HG03354 (cell line): ENCODE results near the gene BRSK2.

Experiments used
- ATAC-seq: cut with Tn5 transposase; IDR thresholded peaks from one replicate; pipeline ENCODE4 v1.9.1; 2021; ENCODE audit warnings: mild to moderate bottlenecking; ENCODE audit not compliant: unreplicated experiment, poor library complexity, severe bottlenecking

The BRSK2 gene

DNA sequence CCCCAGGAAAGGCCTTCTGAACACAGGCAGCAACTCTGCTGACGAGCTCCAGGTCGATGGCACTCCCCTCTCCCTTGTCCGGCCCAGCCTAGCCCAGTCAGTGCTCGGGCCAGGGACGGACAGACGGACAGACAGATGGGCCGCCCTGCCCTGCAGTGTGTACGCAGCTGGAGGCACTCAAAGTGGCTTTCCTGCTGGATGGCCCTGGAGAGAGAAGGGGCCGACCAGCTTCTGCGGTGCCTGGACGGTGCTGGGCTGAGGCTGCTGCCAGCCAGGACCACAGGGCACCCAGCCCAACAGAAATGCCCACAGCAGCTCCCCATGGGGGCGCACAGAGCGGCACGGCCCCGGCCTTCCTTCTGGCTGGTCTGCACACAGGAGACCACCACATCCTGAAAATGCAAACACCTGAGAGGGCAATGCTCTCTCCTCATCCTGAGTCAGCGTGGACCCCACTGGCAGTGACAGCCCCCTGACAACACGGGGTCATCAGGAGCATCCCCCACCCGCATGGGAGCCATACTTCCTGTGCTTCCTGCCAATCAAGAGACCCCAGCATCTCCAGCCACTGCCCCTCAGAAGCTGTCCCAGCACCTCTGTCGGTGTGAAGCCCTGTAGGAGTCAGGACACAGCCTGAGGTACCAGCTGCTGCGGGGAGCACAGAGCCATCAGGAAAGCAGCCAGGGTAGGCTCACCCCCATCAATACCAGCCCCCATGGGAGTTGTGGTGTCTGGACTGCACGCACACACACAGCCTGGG lies 97.5 kb downstream of the BRSK2 start:
- no peak for ATAC-seq

DNA sequence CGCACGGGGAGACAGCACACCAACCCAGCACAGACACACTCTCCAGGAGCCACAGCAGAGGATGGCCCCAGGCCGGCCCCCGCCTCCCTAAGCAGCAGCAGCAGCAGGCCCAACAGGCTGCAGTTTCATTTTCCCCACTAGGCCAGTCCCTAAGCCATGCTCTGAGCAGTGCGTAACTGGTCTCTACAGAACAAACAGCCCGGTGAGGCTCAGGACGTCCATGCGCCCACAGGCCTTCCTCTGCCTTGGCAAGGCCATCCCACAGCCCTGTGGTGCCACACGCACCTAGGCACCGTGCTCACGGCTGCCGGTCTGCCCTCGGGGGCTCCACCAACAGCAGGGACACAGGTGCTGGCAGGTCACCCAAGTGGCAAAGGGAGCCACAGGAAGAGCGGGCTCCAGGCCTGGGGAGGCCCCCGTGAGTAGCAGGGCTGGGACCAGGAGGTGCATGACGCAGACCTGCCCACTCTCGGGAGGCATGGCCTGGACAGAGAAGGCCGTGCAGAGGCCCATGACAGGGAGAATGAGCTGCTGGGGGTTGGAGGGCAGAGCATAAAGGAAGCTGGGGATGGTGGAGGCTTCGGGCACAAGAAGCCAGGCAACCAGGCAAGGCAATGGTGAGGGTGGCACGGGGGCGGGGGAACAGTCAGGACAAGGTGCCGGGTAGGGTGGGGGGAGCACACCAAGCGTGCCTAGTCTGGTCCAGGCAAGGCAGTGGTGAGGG lies 98.3 kb downstream of the BRSK2 start:
- ATAC-seq: no peak

DNA sequence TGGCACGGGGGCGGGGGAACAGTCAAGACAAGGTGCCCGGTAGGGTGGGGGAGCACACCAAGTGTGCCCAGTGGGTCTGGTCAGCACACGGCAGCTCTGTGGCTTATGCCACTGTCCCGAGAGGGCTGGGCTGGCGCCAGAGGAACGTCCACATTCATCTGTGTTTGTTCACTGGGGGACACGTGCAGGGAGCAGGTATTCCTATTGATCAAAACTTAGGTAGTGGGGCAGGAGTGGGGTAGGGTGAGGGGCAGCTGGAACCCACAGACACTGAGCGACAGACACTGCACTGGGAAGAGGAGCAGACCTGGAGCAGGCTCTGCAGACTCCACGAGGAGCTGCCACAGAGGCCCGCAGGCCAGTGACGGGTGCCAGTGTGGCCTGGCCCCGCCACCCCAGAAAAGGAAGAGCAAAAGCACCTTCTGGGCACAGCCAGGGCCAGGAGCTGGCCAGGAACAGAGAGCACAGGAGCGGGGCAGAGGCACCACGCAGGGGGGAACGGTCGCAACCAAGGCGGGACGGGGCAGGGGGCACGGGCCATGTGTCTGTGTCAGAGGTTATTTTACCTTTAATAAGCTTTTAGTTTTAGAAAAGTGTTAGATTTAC lies 98.9 kb downstream of the BRSK2 start:
- ATAC-seq: no peak

DNA sequence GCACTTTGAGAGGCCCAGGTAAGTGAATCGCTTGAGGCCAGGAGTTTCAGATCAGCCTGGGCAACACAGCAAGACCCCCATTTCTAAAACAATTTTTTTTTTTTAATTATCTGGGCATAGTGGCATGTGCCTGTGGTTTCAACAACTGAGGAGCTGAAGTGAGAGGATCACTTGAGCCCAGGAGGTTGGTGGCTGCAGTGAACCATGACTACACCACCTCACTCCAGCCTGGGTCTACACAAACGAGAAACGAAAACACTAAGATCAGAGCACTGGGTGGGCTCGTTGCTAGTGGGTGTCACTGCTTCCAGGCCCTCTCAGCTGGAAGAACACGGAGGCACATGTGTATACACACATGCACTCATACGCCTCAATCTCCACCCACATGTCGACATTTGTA lies 100.9 kb downstream of the BRSK2 start:
- no peak for ATAC-seq

DNA sequence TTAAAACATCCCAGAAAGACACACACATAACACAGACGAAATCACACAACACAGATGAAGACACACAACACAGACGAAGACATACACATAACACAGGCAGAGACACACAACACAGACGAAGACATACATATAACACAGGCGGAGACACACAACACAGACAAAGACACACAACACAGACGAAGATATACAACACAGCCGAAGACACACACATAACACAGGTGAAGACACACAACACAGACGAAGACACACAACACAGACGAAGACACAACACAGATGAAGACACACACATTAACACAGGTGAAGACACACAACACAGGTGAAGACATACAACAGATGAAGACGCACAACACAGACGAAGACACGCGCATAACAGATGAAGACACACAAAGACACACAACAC lies 101.6 kb downstream of the BRSK2 start:
- ATAC-seq: no peak

DNA sequence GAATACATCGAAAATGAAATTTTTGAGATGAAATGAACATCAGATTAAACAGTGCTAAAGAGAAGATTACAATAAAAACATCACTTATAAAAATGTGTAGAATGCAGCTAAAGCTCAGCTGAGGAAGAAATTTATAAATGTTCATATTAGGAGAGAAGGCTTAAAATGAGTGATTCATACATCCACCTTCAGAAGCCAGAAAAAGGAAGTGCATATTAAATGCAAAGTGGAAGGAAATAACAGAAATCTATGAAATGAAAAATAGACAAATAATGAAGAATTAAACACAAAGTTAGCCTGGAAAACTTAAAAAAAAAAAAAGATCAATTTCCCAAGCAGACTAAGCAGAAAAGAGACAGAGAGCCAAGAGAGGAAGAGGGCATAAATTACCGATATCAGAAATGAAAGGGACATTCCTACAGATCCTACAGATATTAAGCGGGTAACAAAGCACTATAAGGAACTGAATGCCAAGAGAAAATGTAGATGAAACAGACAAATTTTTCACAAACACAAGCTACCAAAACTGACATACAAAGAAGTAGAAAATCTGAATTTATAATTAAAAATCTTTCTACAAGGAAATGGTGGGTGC lies 104.0 kb downstream of the BRSK2 start:
- no peak for ATAC-seq

DNA sequence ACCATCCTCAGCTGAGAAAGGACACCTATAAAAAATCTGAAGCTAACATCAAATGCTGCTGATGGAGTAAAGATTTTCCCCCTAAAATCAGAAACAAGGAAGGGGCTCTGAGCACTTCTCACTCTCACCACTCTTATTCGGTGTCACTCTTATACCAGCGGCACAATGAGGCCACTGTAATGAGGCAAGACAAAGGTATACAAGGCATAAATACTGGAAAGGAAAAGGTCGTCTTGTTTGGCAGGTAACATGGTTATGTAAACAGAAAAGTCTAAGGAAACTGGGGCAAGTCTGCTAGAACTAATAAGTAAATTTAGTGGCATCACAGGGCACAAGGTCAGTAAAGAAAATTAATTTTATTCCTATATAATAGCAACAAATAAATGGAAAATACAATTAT lies 104.9 kb downstream of the BRSK2 start:
- no peak for ATAC-seq

DNA sequence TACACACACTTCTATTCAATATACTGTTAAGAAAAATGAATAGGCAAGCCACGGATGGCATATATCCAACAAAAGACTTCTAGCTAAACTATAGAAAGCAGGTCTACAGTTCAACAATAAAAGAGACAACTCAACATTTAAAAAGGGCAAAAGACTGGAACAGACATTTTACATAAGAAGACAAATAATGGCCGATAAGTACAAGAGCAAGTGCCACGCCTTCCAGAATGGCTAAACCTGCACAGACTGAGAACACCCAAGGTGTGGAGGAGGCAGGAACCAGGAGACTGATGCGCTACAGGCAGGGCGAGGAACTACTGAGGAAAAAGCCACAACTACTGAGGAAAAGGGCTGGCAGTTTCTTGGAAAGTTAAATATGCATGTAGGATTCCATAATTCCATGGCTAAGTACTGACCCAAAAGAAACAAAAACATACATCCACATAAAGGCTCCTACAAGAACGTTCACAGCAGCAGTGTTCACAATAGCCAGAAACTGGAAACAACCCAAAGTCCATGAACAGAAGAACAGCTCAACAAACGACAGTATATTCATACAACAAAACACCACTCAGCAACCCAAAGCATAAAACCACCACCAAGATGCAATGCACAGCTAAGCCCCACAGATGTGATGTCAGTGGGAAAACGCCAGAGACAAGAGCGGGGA lies 106.5 kb downstream of the BRSK2 start:
- no peak for ATAC-seq

DNA sequence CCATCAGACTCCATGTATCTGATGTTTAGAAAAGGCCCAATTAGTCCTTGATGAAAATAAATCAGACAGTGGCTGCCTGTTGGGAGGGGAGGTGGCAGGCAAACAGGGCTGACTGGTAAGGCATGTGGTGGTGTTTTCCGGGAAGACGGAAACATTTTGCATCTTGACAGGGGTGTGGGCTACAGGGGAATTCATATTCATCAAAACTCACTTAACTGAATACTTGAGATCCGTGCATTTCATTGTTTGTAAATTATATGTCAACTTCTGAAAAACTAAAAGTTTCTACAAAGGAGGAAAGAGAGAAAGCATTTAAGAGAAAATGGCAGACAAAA lies 107.0 kb downstream of the BRSK2 start:
- no peak for ATAC-seq

DNA sequence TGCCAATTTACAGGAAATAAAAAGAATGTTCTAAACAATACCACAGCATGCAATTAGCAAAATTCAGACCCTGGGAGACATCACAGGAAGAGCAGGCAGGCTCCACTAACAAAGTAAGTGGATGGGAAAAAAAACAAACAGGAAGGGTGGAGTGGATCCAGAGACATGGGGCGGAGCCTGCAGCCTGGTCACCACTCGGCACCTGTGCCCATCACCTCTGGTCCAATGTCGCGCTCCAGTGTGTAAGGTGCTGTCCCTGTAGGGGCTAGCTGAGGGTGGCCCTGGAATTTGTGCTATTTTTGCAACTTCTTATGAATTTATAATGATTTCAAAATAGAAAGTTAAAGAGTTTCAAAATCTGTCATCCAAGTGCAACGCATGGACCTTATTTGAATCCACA lies 107.9 kb downstream of the BRSK2 start:
- ATAC-seq: no peak

DNA sequence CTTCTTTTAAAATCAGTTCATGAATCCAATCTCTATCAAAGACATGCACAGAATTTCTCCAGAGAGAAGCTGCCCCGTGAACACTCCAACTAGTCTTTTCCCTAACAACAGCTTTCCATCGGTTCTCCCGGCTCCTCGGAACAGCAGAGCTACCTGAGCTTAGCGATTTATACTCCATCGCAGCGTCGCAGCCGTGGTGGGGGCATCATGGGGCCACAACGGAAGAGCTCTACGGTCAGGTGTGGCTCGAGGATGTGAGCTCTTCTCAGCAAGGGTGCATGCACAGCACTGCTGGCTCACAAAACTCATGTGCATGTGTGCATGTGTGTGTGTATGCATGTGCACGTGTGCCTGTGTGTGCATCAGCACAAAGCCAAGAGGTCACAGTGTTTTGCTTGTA lies 108.5 kb downstream of the BRSK2 start:
- no peak for ATAC-seq

DNA sequence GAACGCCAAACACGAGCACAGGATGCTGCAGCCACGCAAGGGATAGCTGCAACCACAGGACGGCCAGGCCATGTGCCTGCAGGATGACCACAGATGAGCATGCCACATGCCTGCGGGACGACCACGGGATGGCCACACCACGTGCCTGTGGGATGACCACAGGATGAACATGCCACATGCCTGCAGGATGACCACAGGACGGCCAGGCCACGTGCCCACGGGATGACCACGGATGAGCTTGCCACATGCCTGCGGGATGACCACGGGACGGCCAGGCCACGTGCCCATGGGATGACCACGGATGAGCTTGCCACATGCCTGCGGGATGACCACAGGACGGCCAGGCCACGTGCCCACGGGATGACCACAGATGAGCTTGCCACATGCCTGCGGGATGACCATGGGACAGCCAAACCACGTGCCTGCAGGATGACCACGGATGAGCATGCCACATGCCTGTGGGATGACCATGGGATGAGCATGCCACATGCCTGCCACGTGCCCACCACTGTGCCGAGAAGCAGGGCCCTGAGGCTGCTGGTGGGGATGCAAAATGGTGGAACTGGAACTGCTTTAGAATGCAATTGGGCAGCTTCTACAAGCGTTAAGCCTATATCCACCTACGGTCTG lies 109.6 kb downstream of the BRSK2 start:
- no peak for ATAC-seq

DNA sequence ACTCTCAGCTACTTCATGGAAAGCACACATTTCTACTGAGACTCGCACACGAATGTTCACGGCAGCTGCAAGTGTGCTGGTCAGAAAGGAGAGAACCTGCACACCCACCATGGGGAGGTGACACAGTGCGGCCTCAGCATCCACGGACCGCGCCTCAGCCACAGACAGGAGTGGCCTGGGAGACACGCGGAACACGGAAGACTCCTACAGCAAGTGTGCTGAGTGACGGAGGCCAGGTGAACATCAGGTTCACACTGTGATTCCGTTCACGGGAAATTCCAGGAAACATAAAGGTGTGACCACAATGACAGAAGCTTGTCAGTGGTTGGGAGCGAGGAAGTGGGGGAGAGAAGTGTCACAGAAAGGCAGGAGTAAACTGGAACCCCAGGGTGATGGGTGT lies 110.2 kb downstream of the BRSK2 start:
- no peak for ATAC-seq

DNA sequence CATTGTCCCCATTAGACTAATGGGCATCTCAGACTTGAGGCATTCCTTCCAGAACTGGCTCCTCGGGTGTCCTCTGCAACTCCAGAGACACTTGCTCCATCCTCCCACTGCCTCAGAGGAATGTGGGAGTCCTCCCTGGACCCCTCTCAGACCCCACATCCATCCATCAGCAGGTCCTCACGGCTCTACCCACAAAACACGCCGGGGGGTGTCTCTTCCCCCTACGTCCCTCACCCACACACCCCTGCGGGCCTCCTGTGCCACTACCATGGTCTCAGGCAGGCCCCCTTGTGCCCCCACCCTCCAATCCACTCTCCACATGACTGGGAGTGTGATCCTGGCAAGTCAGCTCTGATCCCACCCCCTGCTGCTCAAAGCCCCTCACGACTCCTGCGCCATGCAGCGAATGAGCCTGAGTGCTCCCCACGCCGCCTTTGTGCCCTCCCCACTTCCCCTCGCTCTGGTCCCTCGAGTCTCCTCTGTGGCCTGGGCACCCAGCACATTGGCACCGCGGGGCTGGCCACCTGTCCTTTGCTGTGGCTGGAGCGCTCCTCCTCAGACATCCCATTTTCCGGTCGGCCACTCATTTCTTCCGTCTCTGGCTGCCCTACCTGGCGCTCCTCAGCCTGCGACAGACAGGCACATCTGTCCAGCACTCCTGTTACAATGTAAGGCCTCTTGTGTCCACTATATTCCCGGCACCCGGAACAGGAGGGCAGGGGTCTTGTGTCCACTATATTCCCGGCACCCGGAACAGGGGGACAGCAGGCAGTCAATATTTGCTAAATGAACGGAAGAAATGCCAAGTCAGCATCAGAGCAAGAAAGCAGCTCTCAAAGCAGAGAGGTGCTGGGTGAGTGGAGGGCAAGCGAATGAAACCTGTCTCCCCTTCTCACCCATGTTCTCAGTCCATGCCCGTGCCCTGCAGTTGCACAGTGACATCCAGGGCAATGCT lies 111.0 kb downstream of the BRSK2 start:
- ATAC-seq: no peak

DNA sequence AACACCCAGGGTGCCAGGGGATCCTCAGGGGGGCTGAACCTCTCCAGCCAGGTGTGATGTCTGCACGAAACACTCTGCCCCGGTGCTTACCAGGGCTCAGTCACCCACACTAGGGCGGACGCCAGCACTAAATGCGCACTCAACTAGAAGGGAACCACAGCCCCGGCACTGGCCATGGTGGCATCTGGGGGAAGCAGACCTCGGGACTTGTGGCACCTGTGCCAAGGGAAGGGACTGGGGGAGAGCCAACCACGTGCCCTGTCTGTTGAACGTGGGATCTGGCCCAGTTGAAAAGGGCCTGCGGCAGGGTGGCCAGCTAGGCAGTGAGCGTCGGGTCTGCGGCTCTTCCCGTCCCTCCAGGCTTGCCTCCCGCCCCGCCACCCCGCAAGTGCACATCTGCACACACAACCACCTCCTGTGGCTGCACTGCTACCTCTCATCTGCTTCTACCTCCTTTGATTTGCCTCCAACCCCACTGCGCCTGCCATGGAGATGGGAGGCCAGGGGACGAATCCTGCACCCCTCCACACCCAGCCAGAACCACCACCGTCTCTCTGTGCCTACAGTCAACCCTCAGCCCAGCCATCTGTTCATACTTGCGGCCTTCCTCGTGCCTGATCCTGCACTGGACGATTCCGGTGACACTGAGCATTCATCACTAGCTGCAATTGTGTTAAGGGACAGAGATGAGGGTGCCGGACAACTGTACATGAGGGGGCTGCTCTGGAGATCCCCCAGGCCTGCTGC lies 111.9 kb downstream of the BRSK2 start:
- no peak for ATAC-seq

DNA sequence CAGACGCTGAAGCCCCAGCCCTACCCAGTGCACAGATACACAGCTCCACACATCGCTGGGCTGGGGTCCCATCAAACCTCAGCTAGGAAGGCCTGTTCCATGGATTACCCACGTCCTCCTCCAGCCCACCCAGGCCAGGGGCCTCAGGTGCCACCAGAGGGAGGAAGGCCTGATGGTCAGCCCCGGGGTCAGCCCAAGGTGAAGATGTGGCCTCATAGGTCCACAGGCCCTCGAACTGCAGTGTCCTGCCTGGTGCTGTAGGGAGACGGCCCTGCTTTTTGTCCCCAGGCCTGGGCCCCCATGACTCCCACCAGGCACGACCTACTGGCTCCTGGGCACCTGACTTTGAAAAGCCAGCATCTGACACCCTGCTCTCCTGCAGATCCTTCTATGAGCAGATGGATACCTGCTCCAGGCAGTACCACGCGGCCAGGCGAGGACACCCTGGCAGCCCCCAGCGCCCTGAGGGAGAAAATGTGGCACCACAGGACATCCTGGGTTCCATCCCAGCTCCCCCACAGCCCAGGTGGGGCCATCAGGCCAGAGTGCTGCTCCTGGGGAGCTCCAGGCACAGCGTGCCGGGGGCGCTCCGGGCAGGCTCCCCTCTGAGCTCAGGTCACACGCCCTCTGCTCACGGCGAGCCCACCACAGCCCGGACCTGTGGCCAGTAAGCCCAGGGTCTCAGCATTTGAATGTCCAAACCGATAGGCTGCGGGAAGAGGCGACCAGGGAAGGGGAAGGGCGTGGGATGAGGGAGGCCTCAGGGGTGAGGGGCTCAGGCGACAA lies 112.6 kb downstream of the BRSK2 start:
- no peak for ATAC-seq

DNA sequence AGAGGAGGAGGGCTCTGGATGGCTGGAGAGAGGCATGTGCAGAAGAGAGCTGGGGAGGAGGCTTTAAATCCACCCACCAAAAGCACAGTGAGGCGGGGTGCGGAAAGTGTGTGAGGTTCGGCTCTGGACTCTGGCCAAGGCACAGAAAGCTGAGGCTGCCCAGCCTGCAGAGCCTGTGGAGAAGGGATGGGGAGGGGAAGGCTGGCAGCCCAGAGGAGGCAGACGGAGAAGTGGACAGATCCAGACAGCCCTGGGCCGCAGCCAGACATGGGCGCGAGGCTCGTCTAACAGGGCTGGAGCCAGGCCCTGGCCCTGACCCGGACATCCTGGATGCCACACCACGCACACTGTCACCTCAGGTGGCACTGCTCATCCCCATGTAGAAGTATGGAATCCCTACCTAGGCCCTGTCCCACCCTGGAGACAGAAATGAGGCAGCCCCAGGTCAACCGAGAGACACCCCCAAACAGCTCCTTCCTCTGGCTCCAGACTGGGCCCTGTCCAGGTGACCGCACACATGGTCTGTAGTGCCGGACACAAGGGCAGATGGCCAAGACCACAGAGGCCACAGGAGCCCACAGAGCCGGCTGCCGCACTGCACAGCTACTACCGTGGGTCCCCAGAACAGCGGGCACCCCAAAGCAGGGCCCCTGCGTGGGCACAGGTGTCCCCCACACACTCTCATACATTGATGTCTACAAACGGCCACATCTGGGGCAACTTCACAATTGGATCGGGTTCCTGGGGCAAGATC lies 113.4 kb downstream of the BRSK2 start:
- ATAC-seq: no peak
